Amygdala (tissue), 56 donors: Measurements from ENCODE around the gene TNFRSF12A.
A peak's percentile ranks its signal among the peaks of the same experiment; 100 is the strongest.

Experiments used
- DNase-seq, 56 donors: peaks; one replicate each; lab custom pipeline; 2025; lab: John Stamatoyannopoulos, UW

The TNFRSF12A gene

GRCh38 chr16:3009568-3010390, 10.4 kb upstream of the TNFRSF12A start:
- DNase-seq, result no peak

GRCh38 chr16:3010510-3010909, 9.7 kb upstream of the TNFRSF12A start:
- DNase-seq, result no peak

GRCh38 chr16:3012246-3012645, 7.9 kb upstream of the TNFRSF12A start:
- no peak for DNase-seq

- no peak for DNase-seq
These were observed 7.2 kb upstream of the TNFRSF12A start, which contains the start of gene CLDN9 for GRCh38 chr16:3012828-3013420. CLDN9 (plus strand) TSS chr16:3012923; CDS start chr16:3013363, 440 bp downstream.

DNA sequence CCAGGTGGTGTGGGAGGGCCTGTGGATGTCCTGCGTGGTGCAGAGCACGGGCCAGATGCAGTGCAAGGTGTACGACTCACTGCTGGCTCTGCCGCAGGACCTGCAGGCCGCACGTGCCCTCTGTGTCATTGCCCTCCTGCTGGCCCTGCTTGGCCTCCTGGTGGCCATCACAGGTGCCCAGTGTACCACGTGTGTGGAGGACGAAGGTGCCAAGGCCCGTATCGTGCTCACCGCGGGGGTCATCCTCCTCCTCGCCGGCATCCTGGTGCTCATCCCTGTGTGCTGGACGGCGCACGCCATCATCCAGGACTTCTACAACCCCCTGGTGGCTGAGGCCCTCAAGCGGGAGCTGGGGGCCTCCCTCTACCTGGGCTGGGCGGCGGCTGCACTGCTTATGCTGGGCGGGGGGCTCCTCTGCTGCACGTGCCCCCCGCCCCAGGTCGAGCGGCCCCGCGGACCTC, 6.6 kb upstream of the TNFRSF12A start:
- no peak for DNase-seq

- no peak for DNase-seq
These were observed 6.0 kb upstream of the TNFRSF12A start for GRCh38 chr16:3013998-3014690.

DNA sequence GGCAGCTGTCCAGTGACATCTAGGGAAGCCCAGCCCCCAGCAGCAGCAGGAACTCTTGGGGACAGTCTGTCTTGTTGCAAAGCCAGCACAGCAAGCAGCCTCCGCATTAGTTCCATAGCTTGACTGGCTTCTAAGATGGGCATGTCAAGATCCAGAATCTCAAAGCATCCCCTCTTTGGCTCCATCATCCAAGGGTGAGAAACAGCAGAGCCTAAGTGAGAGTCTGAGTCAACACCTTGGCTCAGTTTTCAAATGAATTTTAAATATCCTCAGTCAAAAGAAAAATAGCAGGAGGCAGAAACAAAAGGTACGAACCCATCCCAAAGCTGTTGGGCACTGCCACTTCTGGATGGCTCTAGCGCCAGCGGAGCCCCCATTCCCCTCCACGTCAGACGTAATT, 5.2 kb upstream of the TNFRSF12A start:
- no peak for DNase-seq

GRCh38 chr16:3015865-3016521, 4.2 kb upstream of the TNFRSF12A start:
- DNase-seq, result no peak

GRCh38 chr16:3017344-3017743, 2.8 kb upstream of the TNFRSF12A start:
- no peak for DNase-seq

GRCh38 chr16:3017794-3018506, 2.2 kb upstream of the TNFRSF12A start, which contains the start of gene CLDN6:
CLDN6 (minus strand) TSS chr16:3018183; CDS start chr16:3016021, 2,162 bp downstream.
- DNase-seq, result peak in 2 of 56 donors; percentile 14 to 35

DNA sequence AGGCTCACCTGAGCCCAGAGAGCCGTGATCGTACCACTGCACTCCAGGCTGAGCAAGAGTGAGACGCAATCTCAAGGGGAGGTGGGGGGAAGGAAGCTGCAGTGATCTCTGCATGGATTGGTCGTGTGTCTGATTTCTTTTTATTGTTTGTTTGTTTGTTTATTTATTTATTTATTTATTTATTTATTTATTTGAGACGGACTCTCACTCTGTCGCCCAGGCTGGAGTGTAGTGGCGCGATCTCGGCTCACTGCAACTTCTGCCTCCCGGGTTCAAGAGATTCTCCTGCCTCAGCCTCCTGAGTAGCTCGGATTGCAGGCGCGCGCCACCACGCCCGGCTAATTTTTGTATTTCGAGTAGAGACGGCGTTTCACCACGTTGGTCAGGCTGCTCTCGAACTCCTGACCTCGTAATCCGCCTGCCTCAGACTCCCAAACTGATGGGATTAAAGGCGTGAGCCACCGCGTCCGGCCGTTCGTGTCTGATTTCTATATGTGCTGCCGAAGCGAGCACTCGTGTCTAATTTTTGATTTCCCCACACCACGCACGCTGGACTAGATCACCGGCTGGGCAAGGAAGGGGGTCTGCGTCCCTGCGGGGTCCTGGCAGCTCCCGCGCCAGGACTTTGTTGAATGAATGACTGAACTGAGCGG, 448 bp upstream of the TNFRSF12A start:
- DNase-seq, result no peak

- peak in 19 of 56 donors; percentile 14 to 73 (median 30) for DNase-seq
These were observed 658 bp downstream of the TNFRSF12A start for GRCh38 chr16:3020604-3021448.

DNA sequence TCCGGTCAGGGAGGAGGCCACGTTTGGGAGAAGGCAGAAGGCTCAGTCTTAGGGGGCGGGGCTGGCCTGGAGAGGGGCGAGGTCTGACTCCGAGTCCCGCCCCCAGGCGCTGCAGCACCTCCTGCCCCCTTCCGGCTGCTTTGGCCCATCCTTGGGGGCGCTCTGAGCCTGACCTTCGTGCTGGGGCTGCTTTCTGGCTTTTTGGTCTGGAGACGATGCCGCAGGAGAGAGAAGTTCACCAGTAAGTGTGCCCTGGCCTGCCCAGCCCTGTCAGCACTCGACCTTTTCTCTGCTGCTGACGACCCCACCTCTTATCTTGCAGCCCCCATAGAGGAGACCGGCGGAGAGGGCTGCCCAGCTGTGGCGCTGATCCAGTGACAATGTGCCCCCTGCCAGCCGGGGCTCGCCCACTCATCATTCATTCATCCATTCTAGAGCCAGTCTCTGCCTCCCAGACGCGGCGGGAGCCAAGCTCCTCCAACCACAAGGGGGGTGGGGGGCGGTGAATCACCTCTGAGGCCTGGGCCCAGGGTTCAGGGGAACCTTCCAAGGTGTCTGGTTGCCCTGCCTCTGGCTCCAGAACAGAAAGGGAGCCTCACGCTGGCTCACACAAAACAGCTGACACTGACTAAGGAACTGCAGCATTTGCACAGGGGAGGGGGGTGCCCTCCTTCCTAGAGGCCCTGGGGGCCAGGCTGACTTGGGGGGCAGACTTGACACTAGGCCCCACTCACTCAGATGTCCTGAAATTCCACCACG, 1.5 kb downstream of the TNFRSF12A start:
- peak in 18 of 56 donors; percentile 8 to 62 (median 22) for DNase-seq

GRCh38 chr16:3022208-3022683, 2.1 kb downstream of the TNFRSF12A start:
- DNase-seq, result peak in 33 of 56 donors; percentile 7 to 74 (median 32)

GRCh38 chr16:3022684-3023414, 2.7 kb downstream of the TNFRSF12A start:
- peak in 1 of 56 donors; percentile 37 for DNase-seq

DNA sequence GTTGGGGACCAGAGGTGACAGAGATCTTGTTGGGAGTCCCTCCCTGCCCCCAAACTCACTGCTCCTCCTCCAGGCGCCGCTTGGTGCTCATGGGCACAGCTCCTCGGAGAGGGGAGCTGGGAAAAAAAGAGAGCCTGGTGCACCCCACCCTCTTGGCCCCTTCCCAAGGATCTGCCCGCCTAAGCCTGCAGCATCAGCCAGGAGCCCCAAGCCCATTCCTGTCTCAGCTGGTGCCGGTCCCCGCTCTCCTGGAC, 3.2 kb downstream of the TNFRSF12A start:
- peak in 22 of 56 donors; percentile 25 to 75 (median 62) for DNase-seq
